PFSK-1 (cell line): ENCODE measurements around the gene MPST.

Experiments used
- FOXP2 ChIP-seq: optimal IDR thresholded peaks from 2 replicates; pipeline ENCODE3; 2011; ENCODE audit warnings: borderline replicate concordance, control low read depth, inconsistent platforms; ENCODE audit not compliant: insufficient read depth; ENCODE audit errors: extremely low read length, extremely low read depth
- POLR2AphosphoS5 ChIP-seq: IDR thresholded peaks from 2 replicates; pipeline ENCODE4 v1.6.1; 2012; ENCODE audit warnings: low read depth, mild to moderate bottlenecking, control low read depth, low read length, moderate library complexity
- SIN3A ChIP-seq: IDR thresholded peaks from 2 replicates; pipeline ENCODE4 v1.6.1; 2012; ENCODE audit warnings: mild to moderate bottlenecking, low read length, moderate library complexity, borderline replicate concordance; ENCODE audit not compliant: insufficient read depth
- TAF1 ChIP-seq: IDR thresholded peaks from 2 replicates; pipeline ENCODE4 v1.6.1; 2012; ENCODE audit warnings: low read length, control low read depth, borderline replicate concordance; ENCODE audit not compliant: insufficient read depth
- TF ChIP-seq, protein P1 (sequence below), 2 experiments: IDR thresholded peaks; 2 replicates each; pipeline versions ENCODE4 v1.6.1 to v1.8.0; 2011 to 2012; ENCODE audit warnings: low read depth in 2 of 2, low read length in 2 of 2, control low read depth in 1 of 2, inconsistent platforms in 1 of 2, mild to moderate bottlenecking in 1 of 2, moderate library complexity in 1 of 2; ENCODE audit not compliant: insufficient read depth in 1 of 2

The MPST gene

DNA sequence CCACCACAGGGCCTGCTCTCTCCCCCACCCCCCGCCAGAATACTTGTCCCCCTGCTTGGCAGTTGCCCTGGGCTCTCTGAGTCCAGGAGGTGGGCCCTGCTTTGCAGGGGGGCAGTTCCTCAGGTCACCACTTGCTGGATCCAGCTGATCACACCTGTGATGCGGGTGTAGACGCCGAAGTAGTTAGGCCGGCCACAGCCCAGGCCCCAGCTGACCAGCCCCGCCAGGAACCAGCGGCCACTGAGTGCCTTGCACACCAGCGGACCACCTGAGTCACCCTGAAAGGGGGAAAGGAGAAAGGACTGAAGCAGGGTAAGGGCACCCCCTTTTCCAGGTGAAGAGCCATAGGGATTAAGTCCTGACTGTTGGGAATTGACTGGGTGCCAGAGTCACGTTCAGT, 46.4 kb downstream of the MPST start:
- TF ChIP-seq POLR2AphosphoS5 (no peak), FOXP2 (no peak), SIN3A (no peak), TAF1 (no peak)
- TF ChIP-seq, protein P1, sequence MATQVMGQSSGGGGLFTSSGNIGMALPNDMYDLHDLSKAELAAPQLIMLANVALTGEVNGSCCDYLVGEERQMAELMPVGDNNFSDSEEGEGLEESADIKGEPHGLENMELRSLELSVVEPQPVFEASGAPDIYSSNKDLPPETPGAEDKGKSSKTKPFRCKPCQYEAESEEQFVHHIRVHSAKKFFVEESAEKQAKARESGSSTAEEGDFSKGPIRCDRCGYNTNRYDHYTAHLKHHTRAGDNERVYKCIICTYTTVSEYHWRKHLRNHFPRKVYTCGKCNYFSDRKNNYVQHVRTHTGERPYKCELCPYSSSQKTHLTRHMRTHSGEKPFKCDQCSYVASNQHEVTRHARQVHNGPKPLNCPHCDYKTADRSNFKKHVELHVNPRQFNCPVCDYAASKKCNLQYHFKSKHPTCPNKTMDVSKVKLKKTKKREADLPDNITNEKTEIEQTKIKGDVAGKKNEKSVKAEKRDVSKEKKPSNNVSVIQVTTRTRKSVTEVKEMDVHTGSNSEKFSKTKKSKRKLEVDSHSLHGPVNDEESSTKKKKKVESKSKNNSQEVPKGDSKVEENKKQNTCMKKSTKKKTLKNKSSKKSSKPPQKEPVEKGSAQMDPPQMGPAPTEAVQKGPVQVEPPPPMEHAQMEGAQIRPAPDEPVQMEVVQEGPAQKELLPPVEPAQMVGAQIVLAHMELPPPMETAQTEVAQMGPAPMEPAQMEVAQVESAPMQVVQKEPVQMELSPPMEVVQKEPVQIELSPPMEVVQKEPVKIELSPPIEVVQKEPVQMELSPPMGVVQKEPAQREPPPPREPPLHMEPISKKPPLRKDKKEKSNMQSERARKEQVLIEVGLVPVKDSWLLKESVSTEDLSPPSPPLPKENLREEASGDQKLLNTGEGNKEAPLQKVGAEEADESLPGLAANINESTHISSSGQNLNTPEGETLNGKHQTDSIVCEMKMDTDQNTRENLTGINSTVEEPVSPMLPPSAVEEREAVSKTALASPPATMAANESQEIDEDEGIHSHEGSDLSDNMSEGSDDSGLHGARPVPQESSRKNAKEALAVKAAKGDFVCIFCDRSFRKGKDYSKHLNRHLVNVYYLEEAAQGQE (IDR thresholded peaks at IDR 0.05; ENCODE audit: insufficient read depth in 1 of 2, low read depth in 2 of 2, low read length in 2 of 2), result no peak

DNA sequence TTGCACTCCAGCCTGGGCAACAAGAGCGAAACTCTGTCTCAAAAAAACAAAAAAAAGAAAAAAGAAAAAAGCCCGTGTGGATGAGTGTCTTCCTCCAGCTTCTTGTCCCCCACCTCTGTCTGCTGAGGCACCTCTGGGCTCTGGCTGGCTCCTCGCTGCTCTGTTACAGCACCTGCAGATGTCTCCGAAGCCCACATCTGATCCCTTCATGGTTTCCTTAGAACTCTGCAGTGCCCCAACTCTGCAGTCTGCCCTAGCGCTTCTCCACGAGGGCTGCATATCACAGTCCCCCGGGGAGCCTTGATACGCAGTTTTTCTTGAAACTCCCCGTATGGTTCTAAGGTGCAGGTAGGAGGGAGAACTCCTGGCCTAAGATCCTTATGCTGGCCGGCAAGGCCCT, 47.9 kb downstream of the MPST start:
- TF ChIP-seq, protein P1 (IDR thresholded peaks at IDR 0.05; ENCODE audit: insufficient read depth in 1 of 2, low read depth in 2 of 2, low read length in 2 of 2), result no peak

DNA sequence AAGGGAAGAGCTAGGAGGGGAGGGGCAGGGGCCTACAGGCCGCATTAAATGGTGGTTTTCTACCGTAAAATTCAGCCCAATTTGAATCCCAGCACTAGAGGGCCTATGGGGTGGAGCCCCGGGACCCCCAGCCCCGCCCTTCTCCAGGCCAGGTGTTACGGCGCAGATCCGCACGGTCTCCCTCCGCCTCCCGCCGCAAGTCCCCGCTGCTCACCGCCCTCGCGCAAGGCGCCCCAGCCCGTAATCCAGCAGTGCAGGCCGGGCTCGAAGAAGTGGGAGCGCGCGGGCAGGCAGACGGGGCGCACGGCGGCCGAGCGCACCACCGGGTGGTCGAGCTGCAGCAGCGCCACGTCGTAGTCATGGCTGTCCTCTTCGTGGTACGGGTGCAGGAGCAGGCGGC, 49.3 kb downstream of the MPST start:
- no peak for TF ChIP-seq SIN3A
- no peak for TF ChIP-seq POLR2AphosphoS5
- no peak for TF ChIP-seq FOXP2
- TF ChIP-seq, protein P1 (IDR thresholded peaks at IDR 0.05; ENCODE audit: insufficient read depth in 1 of 2, low read depth in 2 of 2, low read length in 2 of 2), result no peak
- TF ChIP-seq TAF1, result no peak

DNA sequence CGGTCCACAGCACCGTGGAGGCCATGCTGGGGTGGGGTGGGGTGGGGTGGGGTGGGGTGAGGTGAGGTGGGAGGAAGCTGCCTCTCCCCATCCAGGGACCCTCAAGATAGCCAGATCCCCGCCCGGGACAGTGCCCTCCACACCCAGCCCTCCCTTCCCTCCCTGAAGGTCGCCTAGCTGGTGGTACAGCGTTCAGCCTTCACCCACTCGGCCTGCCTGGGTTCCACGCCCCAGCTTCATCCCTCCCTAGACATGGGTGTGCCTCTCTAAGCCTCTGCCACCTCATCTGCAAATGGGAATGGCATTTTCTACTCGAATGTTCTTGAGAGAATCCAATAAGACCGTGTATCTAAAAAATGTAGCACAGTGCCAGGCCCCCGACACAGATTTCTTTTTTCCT, 49.8 kb downstream of the MPST start:
- TF ChIP-seq FOXP2, result no peak
- no peak for TF ChIP-seq TAF1
- TF ChIP-seq, protein P1 (IDR thresholded peaks at IDR 0.05; ENCODE audit: insufficient read depth in 1 of 2, low read depth in 2 of 2, low read length in 2 of 2), result no peak
- no peak for TF ChIP-seq SIN3A

DNA sequence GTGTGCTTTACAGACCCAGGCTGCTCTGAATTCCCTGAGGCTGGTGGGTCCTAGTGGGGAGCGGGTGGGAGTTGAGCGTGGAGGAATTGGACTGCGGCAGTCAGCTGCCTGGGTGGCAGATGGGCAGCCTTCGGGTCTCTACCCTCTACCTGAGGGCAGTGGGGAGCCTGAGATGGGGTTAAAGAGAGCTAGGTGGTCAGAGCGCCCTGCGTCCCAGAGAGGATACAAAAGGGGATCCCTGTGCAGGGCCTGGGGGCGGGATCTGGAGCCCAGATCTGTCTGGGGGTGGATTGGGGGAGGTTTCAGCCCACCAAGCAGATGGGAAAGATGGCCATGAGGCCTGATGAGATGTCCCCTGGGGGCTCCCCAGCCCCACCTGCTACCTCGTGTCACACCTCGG, 50.2 kb downstream of the MPST start:
- TF ChIP-seq TAF1 (no peak), SIN3A (no peak), POLR2AphosphoS5 (no peak), FOXP2 (no peak)

DNA sequence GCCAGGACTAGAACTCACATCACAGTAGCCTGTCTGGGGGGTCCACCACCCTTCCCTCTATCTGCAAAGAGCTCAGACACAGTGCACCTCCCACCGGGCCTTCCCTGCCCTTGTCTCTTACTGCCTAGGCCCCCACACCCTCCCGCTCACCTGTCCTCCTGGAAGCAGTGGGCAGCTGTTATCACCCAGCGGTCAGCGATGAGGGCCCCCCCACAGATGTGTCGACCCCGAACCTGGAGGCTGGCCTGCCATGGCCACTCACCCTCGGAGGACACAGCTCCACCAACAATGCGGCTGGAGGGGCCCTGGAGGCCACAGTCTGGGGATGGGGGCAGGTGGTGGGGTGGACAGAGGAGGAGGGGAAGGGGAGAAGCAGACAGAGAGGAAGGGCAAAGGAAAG, 50.8 kb downstream of the MPST start:
- TF ChIP-seq FOXP2 (no peak), TAF1 (no peak)
